GM18867 (cell line): ENCODE measurements around the gene SACM1L.
"Not testable (repeated sequence)": the region's sequence is repeated elsewhere in the genome, so short reads cannot be mapped to it uniquely, and the experiment has no call there.

Experiments used
- ATAC-seq: cut with Tn5 transposase; IDR thresholded peaks from one replicate; pipeline ENCODE4 v1.9.1; 2021; ENCODE audit warnings: mild to moderate bottlenecking, moderate library complexity; ENCODE audit not compliant: unreplicated experiment

Gene SACM1L

DNA sequence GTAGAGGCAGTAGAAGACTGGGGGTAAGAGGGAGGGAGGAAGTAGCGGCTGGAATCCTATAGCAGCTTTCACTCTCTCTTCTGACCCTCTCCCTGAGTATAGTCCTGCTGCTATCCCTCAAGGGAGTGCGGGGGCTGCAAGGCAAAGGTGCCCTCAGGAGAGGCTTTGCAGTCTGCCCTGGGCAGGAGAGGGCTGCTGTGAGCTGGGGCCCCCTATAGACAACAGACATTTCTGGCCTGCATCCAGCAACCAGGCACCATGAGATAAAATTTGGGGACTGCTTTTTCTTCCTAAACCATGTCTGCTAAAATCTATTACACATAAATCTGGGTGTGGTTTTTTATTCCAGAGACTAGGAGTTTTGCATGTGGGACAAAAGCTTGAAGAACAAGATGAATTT is 48.0 kb downstream of the SACM1L start:
- no peak for ATAC-seq

DNA sequence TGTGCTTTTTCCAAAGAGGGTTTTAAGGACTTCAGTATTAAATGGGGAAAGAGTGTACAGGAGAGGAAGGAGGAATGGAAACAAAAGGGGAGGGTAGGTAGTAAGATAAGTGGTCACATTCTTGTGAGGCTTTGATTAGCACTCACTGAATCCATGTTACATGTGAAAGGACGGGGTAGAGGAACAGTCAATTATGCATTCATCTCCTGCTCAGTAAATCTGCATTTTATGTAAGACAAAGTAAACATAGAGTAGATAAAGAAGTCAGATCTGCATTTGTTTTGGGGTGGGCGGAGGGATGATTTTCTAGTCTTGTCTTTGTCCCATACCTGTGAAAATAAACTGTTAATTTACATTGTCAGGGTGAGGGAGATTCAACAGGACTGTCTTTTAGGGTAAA is 50.8 kb downstream of the SACM1L start:
- no peak for ATAC-seq

DNA sequence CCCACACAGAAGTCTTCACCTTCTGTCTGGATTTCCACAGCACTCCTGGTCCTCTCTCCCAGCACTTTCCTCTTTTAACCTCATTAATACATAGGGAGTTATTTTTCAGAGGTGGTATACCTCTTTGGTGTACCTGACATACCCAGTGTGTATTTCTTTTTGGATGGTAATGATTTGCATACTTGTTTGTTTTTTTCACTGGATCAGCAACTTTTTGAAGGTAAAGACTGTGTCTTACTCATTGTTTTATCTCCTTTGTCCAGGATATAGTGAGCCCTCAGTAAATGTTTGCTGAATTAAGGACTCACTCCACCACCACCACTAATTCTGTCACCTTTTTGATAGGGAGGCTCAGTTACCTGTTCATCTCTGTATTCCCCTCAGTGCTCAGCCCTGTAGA is 52.1 kb downstream of the SACM1L start:
- no peak for ATAC-seq

DNA sequence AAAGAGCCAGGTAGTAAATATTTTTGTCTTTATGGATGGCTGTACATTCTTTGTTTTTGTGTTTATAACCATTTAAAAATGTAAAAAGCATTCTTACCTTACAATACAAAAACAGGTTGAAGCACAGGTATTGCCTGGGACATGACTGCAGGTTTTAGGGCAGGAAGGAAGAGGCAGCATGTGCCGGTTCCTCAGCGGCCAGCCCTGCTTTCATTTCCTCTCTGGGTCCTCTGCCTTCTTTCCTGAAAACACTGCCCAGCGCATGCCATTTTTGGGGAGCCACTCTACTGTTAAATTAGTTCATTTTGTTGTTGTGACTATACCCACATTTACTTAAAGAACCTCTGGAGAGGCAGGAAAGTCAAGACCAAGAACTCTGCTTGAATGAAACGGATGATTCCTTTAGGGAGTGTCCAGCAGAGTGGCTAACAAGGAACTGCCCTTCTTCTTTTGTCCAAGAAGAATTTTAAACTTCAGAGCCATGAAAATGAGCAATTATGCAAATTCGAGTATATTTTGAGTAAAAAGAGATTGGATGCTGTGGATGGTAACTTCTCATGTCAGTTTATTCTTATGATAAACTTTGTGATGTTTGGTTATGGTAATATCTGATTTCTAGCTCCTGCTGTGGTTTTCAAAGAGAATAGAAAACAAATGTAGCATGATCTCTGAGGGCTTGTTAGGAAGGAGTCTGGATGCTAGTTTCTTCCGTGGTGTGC is 52.7 kb downstream of the SACM1L start:
- ATAC-seq, result no peak

DNA sequence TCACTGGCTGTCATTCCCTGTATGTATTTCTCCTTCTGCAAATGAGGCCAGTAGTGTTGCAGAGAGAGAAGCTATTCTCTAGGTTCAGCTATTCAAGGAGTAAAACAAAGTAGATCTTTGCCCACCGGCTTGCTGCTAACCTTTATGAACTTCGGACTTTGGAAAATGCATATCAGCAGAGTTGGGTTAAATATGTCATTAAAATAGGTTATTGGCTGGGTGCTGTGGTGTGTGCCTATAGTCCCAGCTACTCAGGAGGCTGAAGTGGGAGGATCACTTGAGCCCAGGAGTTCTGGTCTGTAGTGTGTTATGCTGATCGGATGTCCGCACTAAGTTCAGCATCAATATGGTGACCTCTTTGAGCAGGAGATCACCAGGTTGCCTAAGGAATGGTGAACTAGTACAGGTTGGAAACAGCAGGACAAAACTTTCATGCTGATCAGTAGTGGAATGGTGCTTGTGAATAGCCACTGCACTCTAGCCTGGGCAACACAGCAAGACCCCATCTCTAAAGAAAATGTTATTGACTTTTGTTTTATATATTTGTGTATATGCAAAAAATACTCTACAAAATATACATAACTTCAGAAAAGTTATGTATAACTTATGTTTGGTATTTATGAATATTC is 53.4 kb downstream of the SACM1L start:
- ATAC-seq, result no peak

DNA sequence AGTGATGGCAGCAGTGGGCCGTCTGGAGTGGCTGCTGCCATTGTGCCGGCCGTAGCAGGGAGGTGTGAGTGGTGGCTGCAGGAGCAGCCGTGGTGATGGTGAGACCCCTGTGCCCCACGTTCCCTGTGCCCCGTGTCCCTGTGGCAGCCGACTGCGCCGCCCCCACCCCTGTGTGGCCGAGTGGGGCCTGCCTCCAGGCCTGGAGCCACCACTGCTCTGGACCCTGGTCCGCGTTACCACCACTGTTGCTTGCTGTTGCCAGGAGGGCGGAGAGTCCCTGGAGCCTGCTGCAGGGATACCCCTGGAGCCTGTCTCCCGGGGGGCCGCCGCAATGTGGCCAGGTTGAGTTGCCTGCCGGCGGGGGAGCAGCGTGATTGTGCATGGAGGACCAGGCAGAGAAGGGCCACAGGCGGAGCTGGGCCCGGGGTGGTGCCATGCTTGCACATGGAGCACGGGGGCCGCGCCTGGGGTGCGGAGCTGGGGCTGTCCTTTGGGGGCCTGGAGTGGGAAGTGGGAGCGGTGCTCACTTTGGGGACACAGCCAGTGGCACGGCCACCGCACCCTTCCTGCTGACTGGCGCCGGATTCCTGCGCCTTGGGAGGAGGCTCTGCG is 57.1 kb downstream of the SACM1L start:
- no peak for ATAC-seq

DNA sequence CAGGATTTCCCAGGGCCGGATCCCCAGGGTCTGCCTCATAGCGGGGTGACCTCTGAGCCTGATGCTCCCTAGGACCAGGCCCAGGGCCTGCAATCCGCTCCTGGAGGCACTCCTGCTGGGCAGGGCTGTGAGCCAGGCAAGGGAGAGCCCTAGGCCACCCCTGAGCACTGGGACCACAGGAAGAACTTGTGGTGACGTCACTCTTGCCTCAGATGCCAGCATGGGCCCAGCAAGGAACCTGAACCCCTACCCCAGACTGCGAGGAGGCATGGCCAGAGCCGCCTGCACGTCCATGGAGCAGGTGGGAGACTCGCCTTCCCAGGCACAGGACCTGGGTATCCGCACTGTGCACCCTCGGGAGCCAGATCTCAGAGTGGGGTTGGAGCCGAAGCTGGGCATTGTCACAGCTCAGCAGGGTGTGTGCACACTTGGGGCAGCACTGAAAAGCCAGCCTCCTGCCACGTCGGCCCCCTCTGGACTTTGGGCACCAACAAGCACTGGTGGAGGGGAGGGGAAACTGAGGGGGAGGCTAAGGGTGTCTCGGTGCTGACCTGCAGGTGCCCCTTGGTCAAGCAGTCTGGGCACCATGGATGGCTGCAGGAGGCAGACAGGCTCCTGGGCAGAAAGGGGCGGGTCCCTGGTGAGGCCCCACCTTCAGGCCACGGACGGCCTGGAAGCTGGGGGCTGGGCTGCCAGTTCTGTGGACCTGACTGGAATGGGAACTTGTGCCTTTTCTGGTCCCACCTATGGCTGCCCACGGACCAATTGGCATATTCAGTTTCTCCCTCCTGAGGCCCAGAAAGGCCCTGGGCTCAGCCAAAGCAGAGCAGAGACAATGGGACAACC is 57.8 kb downstream of the SACM1L start:
- no peak for ATAC-seq

DNA sequence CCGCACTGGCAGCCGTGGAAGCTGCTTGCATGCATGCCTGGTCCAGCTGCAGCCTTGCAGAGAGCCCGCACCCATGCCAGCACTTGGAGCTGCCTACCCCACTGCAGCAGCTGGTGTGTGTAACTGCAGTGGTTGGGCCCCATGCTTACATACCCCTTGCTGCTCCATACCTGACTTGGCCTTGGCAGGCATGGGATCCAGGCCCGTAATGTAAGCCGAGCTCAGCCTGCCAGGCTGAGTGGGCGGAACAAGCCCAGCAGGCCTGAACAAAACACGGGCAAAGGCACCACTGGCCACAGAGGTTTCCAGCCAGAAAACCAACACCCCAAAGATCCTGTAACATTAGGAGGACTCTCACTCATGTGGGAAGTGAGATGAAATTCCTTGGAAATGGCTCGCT is 58.9 kb downstream of the SACM1L start:
- ATAC-seq, result no peak

DNA sequence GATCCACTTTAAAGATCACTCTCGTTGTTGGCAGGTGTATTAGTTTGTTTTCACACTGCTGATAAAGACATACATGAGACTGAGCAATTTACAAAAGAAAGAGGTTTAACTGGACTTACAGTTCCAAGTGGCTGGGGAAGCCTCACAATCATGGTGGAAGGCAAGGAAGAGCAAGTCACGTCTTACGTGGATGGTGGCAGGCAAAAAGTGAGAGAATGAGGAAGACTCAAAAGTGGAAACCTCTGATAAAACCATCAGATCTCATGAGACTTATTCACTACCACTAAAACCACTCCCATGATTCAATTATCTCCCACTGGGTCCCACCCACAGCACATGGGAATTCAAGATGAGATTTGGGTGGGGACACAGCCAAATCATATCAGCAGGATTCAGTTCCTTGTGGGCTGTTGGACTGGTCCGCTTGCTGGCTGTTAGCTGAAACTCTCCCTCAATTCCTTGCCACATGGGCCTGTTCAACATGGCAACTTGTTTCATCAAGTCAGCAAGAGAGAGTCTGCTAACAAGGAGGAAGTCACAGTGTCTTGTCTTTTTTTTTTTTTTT is 59.9 kb downstream of the SACM1L start:
- ATAC-seq, result not testable (repeated sequence)

DNA sequence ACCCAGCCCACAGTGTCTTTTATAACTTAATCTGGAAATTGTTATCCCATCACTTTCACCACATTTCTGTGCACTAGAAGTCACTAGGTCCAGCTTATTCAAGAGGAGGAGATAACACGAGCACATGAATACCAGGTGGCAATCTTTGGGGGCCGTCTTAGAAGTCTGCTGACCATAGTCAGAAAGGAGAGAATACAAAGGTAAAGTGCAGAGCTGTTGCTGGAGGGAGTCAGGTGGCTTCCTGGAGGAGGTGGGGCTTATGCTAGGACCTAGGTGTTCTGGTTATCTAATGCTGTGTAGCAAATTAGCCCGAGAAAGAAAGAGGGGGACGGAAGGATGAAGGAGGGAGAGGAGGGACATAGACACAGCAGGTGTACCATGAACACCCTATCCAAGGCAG is 60.7 kb downstream of the SACM1L start:
- ATAC-seq, result no peak

DNA sequence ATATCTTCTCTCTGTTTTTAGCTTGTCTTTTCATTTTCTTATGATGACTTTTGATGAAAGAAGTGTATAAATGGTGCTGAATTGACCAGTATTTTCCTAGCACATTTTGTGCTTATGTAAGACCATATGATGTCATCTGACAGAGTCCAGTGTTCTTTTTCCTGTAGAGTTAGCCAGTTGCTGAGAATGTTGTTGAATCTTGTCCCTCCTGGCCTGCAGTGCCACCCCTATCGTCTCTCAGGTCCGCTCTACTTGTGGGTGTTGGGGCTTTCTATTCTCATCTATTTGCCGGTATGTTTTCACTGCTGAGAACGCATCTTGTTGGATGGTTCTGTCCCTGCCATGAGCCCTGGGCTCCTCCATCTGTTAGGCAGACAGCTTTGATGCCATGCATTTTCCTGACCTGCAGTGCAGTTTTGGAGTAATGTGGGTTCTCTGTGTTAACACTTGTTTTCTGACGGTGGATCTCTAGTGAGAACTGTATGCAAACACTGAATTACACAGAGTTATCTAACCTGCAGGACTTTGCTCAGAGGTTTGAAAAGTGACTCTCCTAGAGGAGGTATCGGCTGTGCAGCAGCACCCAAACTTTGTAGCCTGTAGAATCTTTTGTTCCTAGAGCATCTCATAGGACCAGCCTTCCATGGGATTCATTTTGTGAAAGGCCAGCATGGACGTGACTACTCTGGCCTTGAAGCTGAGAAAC is 62.5 kb downstream of the SACM1L start:
- no peak for ATAC-seq

DNA sequence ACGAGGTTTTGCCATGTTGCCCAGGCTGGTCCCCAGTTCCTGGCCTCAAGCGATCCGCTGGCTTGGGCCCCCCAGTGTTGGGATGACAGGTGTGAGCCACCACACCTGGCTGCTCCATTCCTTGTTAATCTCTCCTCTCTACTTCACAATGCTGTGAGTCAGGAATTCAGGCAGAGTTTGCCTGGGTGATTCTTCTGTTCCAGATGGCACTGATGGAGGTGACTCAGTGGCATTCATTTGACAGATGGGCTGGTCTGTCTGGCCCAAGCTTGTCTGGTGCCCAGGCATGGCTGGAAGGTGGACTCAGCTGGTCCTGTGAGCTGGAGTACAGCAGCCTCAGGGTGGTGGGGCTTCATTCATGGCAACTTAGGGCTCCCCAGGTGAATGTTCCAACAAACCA is 63.9 kb downstream of the SACM1L start:
- ATAC-seq, result no peak

DNA sequence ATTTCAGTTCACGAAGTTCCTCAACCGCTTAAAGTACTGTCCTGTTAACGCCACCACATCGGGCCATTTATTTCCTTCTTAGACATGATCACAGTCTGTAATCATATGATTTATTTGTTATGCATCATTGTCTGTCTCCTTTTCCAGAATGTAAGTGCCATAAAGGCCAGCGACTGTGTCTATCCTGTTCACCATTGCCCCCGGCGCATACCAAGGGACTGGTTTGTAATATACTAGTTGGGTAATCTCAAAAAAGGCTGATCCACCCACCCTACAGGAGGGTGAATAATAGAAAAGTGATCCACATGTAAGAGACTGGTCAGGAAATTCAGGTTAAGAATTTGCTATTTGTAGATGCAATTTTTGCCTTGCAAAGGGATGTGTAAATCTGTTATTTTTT is 65.3 kb downstream of the SACM1L start:
- no peak for ATAC-seq

DNA sequence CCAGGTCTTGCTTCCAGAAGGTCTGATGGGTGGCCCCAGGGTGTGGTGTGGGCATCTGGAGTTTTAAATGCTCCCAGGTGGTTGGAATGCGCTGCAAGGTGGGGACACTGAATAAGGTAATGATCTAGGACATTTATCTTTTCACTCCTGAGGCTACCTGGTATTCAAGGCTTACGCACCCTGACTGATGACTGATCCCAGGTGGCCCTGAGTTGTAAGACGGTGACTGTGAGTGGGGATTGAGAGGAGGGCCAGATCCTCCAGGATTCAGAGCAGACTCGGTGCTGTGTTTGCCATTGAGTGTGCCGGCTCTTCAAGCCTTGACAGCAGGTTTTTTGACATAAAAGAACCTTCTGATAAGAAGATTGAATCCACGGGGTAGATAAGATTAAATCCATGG is 66.9 kb downstream of the SACM1L start:
- no peak for ATAC-seq

DNA sequence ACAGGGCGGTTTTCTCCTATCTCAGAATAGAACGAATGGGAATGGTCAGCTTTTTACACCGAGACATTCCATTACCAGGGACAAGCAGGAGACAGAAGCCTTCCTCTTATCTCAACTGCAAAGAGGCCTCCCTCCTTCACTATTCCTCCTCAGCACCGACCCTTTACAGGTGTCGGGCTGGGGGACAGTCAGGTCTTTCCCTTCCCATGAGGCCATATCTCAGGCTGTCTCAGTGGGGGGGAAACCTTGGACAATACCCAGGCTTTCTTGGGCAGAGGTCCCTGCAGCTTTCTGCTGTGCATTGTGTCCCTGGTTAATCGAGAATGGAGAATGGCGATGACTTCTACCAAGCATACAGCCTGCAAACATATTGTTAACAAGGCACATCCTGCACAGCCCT is 67.9 kb downstream of the SACM1L start:
- not testable (repeated sequence) for ATAC-seq

DNA sequence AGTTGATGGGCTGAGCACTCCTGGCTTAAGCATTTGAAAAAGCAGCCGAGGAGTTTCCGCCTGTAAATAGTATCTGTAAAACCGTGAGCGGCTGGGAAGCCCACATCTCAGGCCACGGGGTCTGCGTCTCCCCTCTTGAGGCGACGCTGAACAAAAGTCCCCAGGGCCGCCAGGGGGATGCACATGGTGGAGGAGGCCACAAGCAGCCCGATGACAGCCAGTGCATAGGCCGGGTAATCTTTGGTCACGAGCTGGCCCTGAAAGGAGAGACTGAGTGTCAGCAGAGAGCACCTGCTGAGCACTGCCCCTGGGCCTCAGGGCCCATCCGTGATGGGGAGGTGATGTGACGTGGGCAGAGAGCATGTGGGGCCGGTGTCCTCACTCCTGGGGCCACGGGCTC is 69.7 kb downstream of the SACM1L start:
- ATAC-seq, result no peak

DNA sequence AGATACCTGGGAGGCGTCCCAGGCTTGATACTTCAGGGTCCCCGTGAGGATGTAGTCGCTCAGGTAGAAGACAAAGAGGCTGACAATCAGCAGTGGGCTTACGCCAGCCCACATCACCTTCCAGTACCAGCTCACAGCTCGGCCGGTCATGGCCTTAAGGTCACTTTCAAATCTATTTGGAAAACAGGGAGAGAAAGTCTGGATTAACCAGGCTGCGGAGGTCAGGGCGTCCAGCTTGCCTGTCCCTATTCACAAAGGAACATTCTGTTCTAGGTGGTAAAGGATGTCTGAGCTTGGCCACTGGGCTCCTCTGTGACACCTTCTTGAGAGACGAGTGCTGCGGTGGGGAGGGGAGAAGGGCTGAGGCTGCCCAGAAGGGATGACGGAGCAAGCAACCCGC is 70.7 kb downstream of the SACM1L start:
- ATAC-seq, result no peak

DNA sequence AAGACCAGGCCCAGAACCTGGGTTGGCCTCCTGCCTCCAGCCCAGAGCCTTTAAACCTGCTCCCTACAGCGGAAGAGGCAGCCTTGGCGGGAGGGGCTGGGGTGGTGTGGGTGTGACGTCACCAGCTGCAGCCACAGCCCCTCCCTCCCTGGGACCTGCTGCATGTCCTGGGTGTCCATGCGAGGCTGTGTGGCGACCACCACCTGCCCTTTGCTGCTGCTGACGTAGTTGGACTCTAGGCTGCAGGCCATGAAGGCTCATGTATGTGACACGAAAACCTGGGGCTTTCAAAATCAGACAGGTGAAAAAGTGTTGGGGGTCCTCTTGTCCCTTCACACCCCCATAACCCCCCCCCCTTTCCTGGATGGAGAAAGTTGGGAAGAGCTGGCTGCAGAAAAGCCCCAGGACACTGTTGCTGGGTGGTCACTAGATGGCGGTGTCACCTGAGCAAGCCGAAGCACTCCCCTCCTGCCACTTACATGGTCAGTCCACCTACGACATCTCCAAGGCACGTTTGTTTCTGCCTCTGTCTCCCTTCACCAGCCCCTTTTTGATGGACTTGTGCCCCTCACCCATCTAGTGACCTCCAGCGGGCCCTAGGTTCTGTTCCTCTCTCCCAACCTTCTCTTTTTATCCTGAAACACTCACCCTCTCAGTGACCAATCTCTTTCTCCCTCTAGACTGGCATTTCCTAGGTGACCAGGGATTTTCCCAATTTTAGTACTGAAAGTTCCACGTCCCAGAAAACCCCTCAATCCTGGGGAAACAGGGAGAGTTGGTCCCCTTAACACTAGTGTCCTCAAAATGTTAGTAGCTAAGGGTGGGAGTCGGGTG is 71.9 kb downstream of the SACM1L start:
- ATAC-seq, result no peak

DNA sequence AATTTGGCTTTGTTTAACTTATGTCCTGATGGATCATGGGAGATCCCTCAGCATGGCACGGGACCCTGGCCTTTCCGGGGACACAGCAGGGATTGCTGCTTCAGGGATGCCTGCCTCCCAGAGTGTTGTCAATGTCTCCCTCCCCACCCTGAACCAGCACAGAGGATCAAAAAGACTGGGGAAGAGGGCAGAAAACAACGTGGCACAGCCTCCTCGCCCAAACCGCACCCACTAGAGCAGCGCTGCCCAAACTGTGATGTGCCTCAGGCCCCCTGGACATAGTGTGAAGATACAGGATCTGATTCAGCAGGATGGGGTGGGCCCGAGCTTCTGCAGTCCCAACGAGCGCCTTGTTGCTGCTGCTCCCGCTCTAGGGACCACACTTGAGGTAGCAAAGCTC is 72.6 kb downstream of the SACM1L start:
- no peak for ATAC-seq
